B cell (primary cell): Measurements from ENCODE around the gene RASGRF2.

Experiments used
- EZH2 ChIP-seq: IDR thresholded peaks from 2 replicates; pipeline ENCODE4 v1.6.1; 2012; ENCODE audit warnings: borderline replicate concordance, low read depth, mild to moderate bottlenecking, moderate library complexity, low read length; ENCODE audit not compliant: insufficient read depth, poor library complexity, severe bottlenecking
- TF ChIP-seq, protein P1 (sequence below): fragments of 200-600 bp; IDR thresholded peaks from one replicate; pipeline ENCODE4 v1.8.0; 2022; ENCODE audit warnings: antibody characterized with exemption, mild to moderate bottlenecking

DNA sequence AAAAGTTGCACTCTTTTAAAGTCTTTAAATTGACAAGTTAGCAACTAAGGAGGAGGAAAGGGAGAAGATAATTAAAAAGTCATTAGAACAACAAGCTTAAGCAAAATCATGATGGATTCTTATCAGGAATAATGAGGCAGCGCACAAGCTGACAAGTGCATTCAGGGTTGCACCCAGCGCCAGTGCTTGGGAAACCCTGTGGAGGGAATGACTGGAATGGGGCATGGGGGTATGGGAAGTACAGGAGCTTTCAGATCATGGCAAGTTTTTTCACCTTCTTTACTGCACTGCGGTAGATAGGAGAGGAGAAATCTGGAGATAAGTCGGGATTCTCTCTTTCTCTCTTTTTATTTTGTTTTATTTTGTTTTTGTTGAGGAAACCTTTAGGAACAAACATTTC, 155.1 kb downstream of the RASGRF2 start:
- TF ChIP-seq, protein P1, sequence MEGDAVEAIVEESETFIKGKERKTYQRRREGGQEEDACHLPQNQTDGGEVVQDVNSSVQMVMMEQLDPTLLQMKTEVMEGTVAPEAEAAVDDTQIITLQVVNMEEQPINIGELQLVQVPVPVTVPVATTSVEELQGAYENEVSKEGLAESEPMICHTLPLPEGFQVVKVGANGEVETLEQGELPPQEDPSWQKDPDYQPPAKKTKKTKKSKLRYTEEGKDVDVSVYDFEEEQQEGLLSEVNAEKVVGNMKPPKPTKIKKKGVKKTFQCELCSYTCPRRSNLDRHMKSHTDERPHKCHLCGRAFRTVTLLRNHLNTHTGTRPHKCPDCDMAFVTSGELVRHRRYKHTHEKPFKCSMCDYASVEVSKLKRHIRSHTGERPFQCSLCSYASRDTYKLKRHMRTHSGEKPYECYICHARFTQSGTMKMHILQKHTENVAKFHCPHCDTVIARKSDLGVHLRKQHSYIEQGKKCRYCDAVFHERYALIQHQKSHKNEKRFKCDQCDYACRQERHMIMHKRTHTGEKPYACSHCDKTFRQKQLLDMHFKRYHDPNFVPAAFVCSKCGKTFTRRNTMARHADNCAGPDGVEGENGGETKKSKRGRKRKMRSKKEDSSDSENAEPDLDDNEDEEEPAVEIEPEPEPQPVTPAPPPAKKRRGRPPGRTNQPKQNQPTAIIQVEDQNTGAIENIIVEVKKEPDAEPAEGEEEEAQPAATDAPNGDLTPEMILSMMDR: no peak
- TF ChIP-seq EZH2: no peak
